ENCODE measurements around the gene MXD1.

MXD1 gene

GRCh38 chr2:69979902-69980807, 65.2 kb downstream of the MXD1 start:
- DNase-seq, result no peak

- DNase-seq, result no peak
Measured at GRCh38 chr2:69983392-69983966, 68.6 kb downstream of the MXD1 start.

- no peak for DNase-seq
Measured at GRCh38 chr2:69985216-69985615, 70.3 kb downstream of the MXD1 start.

GRCh38 chr2:69985688-69986087, 70.8 kb downstream of the MXD1 start:
- DNase-seq, result peak in 1 of 2 donors; percentile 15

GRCh38 chr2:69986691-69987090, 71.8 kb downstream of the MXD1 start:
- DNase-seq, result no peak

- no peak for DNase-seq
Measured at GRCh38 chr2:69988086-69988635, 73.3 kb downstream of the MXD1 start.

GRCh38 chr2:69989009-69989408, 74.1 kb downstream of the MXD1 start:
- DNase-seq, result no peak

- no peak for DNase-seq
Measured at GRCh38 chr2:69989441-69990105, 74.7 kb downstream of the MXD1 start.
